ENCODE results near the gene ANO2.
A peak's percentile ranks its signal among the peaks of the same experiment; 100 is the strongest.

Gene ANO2

DNA sequence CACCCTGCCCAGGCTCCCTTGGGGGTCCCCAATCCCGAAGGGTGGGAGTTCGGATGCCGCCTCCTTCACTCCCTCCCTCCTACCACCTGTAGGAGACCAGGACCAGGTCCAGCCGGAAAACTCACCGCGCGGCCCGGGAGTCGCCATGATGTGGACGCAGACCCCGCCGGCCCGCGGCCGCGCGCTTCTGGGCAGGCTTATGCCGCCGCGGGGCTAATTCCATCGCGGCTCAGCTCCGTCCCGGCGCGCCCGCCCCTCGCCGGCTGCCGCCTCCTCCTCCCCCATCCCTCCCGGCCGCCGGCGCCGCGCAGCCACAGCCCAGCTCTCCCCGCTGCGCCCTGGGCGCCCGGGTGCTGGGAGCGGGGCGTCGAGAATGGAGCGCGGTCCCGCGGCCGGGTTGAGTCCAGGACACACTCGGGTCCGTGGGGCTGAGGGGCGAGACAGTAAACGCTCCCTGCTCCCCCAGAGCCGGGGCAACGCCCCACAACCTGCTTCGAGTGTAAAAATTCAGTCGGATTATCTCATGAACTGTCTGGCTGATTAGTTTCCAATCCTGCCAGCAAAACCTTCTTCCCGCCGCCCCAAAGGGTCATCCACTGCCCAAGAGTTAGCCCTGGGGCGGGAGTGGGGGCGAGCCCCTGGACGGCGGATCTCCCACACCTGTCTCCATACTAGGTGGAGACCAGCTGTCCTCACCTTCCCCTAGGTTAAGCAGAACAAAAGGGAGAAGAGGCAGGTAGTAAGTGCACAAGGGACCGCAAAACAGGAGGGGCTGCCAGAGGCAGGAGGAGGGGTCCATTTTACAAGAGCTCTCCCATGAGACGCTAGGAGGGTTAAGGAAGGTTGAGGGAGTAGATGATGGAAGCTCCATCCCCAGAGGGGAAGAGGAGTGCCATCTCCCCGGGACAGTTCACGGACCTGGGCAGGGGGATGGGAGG lies at the start of gene ANO2:
Gene ANO2 (minus strand): TSS at position 189 of the 938 bp plus-strand sequence. CDS start 42 bp downstream, at position 147.
- no peak for DNase-seq

DNA sequence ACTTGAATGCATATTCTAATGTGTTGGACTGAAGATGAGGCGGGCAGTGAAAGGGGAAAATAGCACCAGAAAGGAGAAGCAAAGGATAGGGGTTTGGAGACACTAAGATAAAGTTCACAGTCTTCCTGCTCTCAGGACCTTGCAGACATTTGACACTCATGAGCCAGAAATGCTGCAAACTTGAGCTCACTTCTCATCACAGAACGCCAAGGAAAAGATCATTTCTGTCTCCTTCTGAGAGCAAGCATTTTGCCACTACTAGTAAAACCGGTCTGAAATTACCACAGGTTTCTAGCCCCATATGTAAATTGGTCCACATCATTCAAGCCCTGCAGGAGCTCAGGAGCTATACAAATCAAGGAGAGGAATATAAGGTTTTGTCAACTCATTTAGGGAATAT lies 44.6 kb upstream of the ANO2 start:
- DNase-seq = no peak

DNA sequence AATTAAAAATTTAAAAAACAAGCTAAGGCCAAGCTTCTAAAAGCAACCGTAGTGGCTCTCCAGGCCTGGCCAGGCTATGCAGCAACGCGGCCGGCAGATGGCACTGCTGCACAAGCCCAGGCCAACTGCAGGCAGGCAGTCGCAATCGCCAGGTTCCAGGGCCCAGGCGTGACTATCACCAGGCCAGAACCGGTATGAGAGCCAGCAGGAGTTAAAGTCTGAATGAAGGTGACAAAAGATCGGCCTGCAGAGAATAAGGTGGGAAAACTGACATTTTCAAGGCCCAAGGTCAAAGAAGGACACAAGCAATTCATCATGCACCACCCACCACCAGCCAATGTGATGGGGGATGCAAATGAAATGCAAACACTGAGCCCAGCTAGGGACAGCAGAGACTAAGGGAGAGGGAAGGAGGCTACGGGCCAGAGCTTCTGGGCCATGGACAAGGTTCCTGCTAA lies 43.6 kb upstream of the ANO2 start:
- DNase-seq = peak; percentile 88

DNA sequence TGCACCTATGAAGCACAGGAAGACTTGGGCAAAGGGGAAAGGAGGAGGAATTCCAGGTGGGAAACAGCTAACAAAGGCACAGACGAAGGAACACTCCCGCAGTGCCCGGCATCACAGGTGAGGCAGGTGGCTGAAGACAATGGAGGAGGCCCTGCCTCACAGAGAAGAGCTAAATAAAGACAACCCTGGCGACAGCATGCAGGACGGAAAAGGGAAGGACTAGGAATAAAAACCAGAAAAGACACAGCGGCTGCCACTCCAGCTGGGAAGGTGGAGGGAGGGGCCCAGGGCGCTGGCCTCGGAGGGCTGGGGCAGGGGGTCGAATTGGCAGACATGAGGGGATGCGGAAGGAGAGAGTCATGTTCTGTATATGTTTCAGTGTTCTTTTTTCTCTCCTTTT lies 43.0 kb upstream of the ANO2 start:
- no peak for DNase-seq

DNA sequence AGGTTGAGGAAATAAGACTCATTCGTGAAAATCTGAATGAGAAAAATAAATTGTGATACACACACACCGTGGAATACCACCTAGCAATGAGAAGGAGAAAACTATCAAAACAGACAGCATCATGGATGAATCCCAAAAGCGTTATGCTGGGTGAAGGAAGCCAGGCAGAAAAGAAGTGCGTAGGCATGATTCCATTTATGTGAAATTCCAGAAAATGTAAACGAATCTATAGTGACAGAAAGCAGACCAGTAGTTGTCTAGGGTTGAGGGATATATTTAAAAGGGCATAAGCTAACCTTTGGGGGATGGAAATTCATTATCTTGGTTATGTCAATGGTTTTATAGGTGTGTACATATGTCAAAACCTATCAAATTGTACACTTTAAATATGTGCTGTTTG lies 42.5 kb upstream of the ANO2 start:
- no peak for DNase-seq

DNA sequence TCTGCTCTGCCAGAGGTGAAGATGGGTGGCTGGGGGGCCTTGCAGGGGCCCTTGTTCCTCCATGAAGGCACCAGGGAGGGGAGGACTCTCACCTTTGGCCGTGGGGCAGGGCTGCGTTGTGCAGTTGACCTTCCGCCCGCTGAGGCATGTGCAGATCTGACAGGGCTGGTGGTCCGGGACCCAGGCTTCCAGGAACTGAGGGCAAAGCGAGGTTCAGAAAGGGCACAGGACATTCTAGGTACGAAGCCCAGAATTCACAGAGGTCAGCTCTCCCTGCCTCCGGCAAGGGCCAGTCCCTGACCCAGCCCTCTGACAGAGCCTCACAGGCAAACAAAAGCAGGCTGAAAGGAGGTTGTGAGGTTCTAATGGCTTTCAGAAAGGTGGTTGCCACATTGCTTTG lies 40.4 kb upstream of the ANO2 start:
- DNase-seq = no peak

DNA sequence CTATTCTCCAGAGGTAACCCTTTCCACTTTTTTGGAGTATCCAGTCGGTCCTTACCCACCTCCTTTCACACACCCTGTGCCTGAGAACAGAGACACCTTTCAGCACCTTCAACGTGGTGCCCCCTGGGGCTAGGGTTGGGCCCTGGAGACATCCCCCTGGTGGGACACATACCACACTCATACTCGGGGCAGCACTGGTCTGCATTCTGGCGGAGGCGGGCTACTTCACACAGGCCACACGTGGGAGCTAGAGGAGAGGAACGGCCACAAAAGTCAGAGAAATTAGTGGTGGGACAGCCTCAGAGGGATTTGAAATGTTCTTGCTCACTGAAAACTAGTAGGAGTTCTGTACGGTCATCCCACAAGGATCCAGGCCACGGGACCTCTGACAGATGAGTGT lies 39.8 kb upstream of the ANO2 start:
- no peak for DNase-seq

DNA sequence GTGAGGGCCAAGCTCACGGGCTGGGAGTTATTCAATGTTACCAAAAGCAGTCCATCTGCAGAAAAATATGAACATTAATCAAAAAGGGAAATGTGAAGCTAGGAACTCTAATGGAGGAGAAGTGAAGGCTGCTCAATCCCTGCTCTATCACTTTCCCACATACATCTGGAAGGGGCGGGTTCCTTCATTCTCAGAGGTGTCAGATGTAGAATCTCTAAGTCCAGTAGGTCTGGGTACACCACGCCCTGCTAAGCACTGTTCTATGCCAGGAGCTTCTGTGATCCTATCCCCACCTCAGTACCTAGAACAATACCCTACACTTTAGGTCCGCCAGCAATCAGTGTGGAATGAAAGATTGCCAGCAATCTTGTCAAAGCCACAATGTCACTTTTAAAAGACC lies 37.0 kb upstream of the ANO2 start:
- no peak for DNase-seq

DNA sequence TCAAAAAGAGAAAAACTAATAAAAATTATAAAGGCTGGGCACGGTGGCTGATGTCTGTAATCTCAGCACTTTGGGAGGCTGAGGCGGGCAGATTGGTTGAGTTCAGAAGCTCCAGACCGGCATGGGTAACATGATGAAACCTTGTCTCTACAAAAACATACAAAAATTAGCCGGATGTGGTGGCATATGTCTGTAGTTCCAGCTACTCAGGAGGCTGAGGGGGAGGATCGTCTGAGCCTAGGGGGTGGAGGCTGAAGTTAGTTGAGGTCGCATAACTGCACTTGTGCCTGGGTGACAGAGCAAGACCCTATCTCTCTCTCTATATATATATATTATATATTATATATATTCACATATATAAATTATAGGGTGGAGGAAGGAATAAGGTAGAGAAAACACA lies 32.5 kb upstream of the ANO2 start:
- DNase-seq = no peak

DNA sequence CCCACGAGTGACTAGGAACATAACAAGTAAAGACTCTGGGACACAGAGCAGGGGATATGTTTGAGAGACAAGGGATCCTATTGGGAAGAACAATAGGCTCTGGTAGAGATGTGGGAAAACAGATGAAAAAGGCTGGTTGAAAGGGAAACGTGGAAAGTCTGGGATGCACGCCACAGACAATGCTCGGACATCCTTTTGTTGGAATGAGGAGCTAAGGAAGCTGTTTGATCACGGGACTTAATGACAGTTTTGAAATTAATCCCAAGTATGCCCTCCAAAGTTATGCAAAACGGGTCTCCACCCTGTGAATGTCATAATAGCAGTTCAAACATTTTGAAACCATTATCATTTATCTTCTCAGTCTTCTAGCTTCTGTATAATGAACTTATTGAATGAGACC lies 31.7 kb upstream of the ANO2 start:
- DNase-seq = no peak

DNA sequence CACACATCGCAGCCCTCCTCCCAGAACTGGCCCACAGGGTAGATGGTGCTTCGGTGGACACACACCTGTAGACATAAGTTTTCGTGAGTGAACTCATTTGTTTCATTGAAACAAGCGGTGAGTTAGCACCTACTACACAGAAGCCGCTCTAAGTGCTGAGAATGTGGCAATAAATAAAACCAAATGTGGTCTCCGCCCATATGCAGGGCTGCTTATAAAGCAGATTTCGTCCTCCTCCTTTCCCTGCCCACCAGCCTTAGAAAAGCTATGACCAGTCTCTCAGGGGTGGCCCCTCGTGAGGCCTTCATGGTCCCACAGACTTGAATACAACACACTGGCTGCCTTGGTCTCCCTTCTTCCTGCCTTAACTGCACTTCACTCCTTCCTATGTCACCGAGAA lies 31.1 kb upstream of the ANO2 start:
- DNase-seq = no peak

DNA sequence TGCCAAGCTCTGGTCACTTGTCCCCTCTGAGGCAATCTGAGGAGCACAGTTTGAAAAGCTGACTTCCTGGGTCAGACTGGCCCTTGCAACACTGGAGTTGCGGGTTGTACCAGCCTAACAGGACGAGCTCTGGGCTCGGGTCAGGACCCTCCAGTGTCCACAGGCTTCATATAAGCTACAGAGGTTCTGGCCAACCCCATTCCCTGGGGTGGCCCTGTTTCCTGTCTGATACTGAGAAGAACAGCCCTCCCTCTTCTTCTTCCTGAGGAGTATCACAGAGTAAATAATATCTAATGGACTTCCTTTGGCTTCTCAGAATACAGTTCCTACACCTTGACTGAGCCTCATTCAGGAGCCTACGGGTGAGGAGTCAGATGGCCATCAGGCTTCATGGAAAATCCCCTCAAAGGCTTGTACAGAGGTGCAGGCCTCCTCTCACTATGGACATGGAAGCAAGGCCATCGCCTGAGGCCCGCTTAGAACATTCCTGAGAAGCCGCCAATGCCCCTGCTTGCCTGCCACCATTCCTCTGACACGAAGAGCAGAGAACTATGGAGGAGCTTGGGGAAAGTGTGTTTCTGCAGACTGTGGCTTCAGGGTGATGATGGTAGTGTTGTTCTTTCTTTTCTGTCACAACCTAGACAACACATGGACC lies 28.5 kb upstream of the ANO2 start:
- DNase-seq = no peak

DNA sequence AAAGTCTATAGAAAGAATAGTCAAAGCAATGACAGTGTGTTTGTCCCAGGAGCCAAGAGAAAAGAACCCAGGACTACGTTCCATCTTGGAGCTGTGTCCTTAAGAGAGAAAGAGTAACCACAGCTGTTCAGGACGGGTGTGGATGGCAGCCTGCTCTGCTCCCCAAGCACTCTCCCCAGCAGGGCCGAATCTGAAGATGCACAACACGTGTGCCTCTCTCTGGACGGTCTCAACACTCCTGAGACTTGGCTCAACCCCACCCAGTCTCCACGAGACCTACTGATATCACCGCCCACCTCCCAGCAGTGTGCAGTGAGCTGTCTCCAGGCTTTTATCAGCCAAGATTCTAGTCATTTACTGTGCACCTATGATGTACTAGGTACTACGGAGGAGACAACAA lies 27.3 kb upstream of the ANO2 start:
- DNase-seq = no peak

DNA sequence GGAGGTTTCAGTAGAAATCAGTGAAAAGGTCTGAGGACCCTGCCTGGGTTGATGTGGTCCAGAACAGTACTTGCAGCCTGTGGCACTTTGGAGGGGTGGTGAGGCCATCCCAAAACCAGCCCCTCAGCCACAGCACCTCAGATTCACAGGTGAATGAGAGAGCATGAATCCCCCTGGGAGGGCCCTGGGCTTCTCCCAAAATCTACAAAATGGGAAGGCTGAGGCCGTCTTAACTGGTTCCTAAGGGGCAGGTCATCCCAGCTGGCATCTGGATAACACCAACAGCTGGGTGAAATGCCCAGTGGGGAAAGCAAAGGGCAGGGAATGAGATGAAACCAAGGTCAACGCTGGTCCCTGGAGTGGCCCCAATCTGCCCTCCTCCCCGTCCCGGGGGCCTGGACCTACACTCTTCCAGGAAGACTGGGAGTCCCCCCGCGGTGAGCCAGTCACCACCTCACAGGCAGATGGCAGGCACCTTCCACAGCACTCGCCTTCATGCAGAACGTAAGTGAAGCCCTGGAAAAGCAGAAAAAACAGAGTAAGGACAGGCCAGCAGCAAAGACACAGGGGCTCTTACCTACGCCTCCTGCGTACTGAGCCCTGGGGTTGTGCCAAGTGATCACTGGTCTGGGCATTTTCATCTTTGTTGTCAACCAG lies 26.3 kb upstream of the ANO2 start:
- no peak for DNase-seq

DNA sequence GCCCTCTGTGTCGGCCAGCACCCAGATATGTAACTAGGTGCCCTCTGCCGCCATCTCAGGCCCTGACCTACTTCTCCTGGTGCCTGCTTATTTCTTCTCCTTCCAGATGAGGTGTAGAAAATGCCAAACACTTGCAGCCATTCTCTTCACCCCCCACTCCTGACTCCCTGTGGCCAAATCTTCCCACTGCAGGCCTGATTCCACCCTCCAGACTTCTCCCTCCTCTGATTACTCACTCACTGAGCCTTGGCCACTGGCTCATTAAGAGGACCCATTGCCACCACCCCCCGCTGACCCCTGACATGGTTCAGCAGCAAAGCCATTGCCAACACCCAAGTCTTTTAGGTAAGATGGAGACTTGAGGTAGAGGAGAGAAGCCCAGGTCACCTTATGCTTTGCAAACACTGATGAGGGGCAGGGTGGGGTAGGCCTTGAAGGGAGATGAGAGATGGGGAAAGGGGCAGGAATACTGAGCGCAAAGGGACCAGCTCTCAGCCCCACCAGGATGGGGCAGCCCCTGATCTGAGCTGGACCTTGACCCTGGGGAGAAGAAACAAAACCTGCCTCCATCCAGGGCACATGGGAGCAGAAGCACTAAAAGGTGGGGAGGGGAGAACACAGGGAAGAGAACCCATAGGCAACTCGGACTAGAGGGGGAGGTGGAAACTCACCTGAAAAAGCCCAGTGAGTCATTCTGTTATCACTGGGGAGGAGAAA lies 25.1 kb upstream of the ANO2 start:
- no peak for DNase-seq

DNA sequence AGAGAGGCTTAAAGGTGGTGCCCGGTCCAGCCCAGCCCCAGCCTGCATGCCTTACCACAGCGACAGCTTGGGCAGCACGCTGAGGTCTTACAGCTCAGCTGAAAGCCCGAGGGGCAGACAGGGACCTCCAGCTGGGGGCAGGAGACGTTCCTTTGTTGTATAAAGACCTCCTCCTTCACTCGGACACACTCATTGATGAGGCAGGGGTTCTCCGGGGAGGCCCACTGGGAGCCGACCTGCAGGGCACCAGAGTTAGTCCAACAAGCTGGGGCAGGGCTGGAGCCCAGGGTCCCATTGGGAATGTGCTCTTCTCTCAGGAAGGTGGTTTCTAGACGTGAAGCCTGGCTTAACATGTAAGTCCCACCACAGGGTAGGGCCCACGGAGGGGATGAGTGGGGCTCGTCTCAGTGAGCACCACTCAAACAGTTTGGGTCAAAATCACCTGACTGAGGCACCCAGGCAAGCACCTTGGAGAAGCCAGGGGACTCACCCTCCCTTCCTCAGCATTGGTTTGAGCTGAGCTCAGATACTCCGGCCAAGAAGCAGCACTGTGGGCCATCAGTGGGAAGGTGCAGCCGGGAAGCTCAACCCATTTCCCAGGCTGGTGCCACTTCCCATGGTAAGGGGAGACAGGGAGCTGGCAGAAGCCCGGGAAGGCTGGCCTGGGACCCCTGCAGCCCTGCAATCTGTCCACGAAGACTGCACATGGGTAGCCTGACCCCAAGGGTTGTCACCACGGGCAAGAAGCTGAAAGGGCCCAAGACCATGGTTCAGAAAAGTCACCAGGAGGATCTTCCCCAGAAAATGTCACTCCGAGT lies 24.3 kb upstream of the ANO2 start:
- DNase-seq = no peak

DNA sequence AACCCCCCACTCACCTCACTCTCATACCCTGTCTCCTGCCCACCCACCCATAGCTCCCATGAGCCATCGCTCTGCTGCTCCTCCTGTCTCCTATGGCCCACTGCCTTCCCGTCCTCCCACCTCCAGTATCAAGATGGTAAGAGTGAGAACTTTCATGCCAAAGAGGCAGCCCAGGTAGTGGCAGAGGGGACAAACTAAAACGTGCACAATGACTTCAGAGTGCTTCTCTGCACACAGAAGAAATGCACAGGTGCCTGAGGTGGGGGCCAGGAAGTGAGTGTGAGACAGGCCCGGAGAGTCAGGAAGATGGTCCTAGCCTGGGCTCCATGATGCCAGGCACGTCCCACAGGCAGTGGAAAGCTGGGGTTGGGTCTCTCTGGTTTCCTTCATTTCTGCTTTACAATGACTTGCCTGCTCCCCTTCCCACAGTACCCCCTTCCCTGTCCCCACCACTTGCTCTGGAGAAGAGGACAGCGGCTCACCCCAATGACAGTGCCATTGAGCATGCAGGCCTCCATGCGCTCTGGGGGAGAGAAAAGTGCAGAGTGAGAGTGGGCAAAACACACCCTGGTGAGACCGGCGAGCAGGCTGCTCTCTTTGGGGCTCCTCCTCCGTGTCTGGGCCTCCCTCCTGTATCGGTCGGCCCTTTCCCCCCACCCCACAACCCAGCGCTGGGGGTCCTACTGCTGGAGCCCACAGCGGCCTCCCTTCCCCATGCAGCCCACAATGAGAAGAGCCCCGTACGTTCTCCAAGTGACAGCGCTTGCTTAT lies 22.8 kb upstream of the ANO2 start:
- no peak for DNase-seq

DNA sequence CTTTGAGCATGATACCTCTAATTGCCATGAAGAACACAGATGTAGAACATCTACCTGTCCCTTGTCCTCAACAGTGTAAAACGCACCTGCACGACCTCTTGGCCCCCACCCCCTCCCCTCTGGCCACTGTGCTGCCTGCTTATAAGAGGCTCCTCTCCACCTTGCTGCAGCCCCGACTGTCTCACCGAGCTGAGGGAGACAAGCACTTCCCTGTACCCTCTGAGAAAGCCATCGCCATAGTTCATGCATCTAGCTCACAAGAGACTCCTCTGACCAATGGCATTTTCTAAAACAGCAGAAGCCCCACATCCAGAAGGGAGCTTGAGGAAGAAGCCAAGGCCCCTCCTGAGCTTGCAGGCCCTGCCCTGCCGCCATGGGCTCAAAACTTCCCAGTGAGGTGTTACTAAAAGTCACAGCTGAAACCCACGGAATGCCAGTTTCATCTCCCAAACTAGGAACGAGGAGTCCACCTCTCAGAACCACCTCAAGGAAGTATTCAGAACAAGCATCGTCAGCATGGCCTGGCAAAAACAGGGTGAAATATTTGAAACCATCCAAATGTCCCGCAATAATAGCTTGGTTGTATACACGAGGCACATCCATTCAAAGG lies 21.5 kb upstream of the ANO2 start:
- no peak for DNase-seq

DNA sequence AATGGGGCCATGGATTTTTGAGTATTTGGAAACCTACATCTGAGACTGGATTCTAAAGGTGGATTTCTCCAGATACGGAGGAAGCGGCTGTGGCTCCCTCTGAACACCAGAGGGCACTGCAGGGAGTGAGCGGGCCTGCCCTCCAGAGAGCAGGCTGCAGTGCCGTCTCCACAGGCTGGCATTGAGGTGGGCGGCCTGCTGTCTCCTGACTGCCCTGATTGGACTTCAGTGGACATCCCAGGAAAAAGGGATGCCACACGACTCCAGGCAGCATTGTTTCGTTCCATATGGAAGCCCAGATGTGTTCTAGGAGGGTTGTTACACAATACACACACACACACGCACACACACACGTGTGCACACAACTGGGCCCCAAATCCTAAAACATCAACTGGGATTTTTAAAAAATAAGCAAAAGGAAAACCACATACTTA lies 20.9 kb upstream of the ANO2 start:
- peak; percentile 78 for DNase-seq

DNA sequence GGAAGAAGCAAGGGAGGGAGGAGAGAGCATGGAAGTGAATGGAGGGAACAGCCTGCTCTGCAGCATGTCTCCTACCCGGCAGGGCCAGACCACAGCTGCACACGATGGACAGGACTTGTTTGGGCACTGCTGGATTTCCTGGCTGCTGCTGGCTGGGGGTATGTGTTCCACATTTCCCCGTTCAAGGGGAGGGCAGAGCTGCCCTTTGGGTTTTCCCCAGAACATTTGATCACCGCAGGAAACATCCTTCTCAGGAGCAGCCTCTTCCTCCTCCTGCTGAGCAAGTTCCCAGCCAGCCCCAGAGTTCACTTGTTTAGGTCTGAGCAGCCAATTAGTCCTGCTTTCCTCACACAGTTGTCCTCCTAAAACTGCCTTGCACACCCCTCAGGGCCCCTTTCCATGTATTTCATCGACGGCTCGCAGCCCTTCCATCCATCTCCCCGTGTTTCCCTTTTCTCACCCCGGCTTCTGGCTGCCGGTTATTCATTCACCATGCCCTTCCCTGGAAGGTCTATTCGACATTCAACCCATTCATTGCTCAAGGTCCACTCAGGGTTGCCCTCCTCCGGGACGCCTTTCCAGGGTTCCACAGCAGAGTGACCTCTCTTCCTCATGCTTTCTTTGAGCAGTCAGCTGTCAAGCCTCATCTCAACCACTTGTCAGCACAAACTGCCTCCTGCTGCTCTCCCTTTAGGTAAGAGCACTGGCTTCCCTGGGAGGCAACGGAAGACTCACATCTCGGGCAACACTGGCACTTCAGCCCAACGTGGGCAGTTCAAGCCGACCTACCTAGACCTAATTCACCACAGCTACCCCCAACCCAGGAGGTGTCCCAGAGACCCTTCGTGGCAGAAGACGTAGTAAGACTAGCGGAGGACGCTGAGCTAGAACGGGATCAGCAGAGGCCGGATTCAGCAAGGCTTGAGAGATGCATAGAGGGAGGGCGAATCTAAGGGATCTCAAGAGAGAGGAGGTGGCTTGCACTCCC lies 20.1 kb upstream of the ANO2 start:
- DNase-seq = no peak

Measured in activated effector memory CD4-positive, alpha-beta T cell treated with anti-CD3 and anti-CD28 coated beads, Interleukin-2, amount 50 U/mL, for 16 hours (primary cell).